SU-DHL-6 (cell line): ENCODE measurements around the gene TSHZ2.

Source experiments
- CTCF ChIP-seq: fragments of 200-600 bp; sonication (generic); IDR thresholded peaks from one replicate; pipeline ENCODE4 v1.5.1; 2017; ENCODE audit warnings: antibody characterized with exemption, mild to moderate bottlenecking, low read length, moderate library complexity; ENCODE audit not compliant: insufficient read depth, poor library complexity, severe bottlenecking
- EZH2phosphoT487 ChIP-seq: fragments of 200-600 bp; sonication (generic), shearing (Covaris generic); conservative IDR thresholded peaks from 2 replicates; pipeline ENCODE4 v1.6.1; 2018; ENCODE audit warnings: mild to moderate bottlenecking, antibody characterized with exemption, low read length, moderate library complexity, mixed read lengths

GRCh38 chr20:53231061-53231460 is 258.9 kb downstream of the TSHZ2 start:
- TF ChIP-seq EZH2phosphoT487 (no peak), CTCF (no peak)
